Lung (tissue), 12 donors: ENCODE results near the gene ARL16. TPM values are rescaled to one million over a fixed set of nuclear protein-coding genes. Genes with fewer than 3 reads are reported as not detected.

Experiments used
- ATAC-seq: fragments of 200-7000 bp; cut with Tn5 transposase; one replicate; pipeline ENCODE4 v1.9.1; 2020; ENCODE audit warnings: moderate number of reproducible peaks; ENCODE audit not compliant: insufficient read depth, low FRiP score
- DNase-seq, 3 donors: peaks; one replicate each; pipeline ENCODE4 v3.0.0-alpha.2; 2013 to 2017
- H3K27ac ChIP-seq, 2 donors: one replicate each; pipeline ENCODE4 v1.5.1; 2013; ENCODE audit warnings: mild to moderate bottlenecking in 2 of 2, moderate library complexity in 2 of 2, control low read depth in 1 of 2, inconsistent platforms in 1 of 2, low read depth in 1 of 2, low read length in 1 of 2
- H3K27me3 ChIP-seq, 3 donors: one replicate each; pipeline ENCODE4 v1.5.1; 2013; ENCODE audit warnings: low read length in 2 of 3; ENCODE audit not compliant: control insufficient read depth in 3 of 3, insufficient read depth in 3 of 3
- H3K36me3 ChIP-seq, 4 donors: one replicate each; pipeline ENCODE4 v1.5.1; 2013; ENCODE audit warnings: low read length in 4 of 4, mild to moderate bottlenecking in 1 of 4, moderate library complexity in 1 of 4; ENCODE audit not compliant: control insufficient read depth in 4 of 4, insufficient read depth in 4 of 4
- H3K4me1 ChIP-seq, 5 donors: one replicate each; pipeline ENCODE4 v1.5.1; 2013; ENCODE audit warnings: low read length in 5 of 5, mild to moderate bottlenecking in 2 of 5, moderate library complexity in 1 of 5; ENCODE audit not compliant: control insufficient read depth in 5 of 5, insufficient read depth in 5 of 5
- H3K4me3 ChIP-seq: one replicate; pipeline ENCODE4 v1.5.1; 2013; ENCODE audit warnings: mild to moderate bottlenecking, control low read depth, moderate library complexity
- H3K9ac ChIP-seq, 2 donors: one replicate each; pipeline ENCODE4 v1.5.1; 2013; ENCODE audit warnings: low read length in 2 of 2, control low read depth in 1 of 2; ENCODE audit not compliant: insufficient read depth in 1 of 2
- H3K9me3 ChIP-seq, 4 donors: one replicate each; pipeline ENCODE4 v1.5.1; 2013; ENCODE audit warnings: low read length in 3 of 4, mild to moderate bottlenecking in 1 of 4, moderate library complexity in 1 of 4; ENCODE audit not compliant: control insufficient read depth in 4 of 4, insufficient read depth in 3 of 4
- CTCF ChIP-seq: IDR thresholded peaks from 2 replicates; pipeline ENCODE4 v1.5.1; 2012; ENCODE audit warnings: mild to moderate bottlenecking; ENCODE audit errors: control extremely low read depth, extremely low read depth
- WGBS, 2 donors: extraction: QIAGEN DNeasy Blood & Tissue Kit; methylation state at CpG; one replicate each; pipeline ENCODE4 v1.1.7; 2013; 5-methylcytosine and 5-hydroxymethylcytosine counted together
- polyA plus RNA-seq, 2 donors: library from polyadenylated mRNA; stranded (reverse); fragments of 200-250 nt; gene quantifications; one replicate each; pipeline ENCODE4 v1.2.1, GENCODE V29; 2013
- total RNA-seq, 2 donors: library from RNA; depleted of rRNA in 1 of 2; stranded (reverse); fragments of >200 nt in 1 of 2; gene quantifications; one replicate each; pipeline ENCODE4 v1.2.1, GENCODE V29; 2014 to 2021
- donor health status: control.
- donor health status: control.
- donor health status: Bipolar disorder and iron deficiency.
- donor health status: healthy.
- donor health status: DM: yes; HTN: yes; CAD: no.

The ARL16 gene
- total and polyA plus RNA-seq, 4 donors: 27.4 to 59.5 (median 29.8) TPM

GRCh38 chr17:81640011-81640410 is 43.6 kb downstream of the ARL16 start:
- no peak for ATAC-seq
- no peaks in the 10 kb centered on the region for H3K27me3 ChIP-seq

GRCh38 chr17:81638683-81639082 is 44.9 kb downstream of the ARL16 start:
- H3K27ac ChIP-seq: no peak overlapping the region
- H3K36me3 ChIP-seq: no peaks in the 10 kb centered on the region
- DNase-seq (no peak), ATAC-seq (no peak)
- no peaks in the 10 kb centered on the region for H3K27me3 ChIP-seq
- H3K9ac ChIP-seq: no peak overlapping the region
- no peaks in the 10 kb centered on the region for H3K9me3 ChIP-seq
- WGBS, 2 donors: 79 to 88% methylated on average over 4 of the region's 4 CpGs
- H3K4me1 ChIP-seq: peaks cover 0 to 14% (median 8%) of the 10 kb centered on the region in 5 donors
- no peak overlapping the region for H3K4me3 ChIP-seq
- TF ChIP-seq CTCF: no peak

More at GRCh38 chr17:81640011-81640410, 43.6 kb downstream of the ARL16 start:
- Histone ChIP-seq H3K36me3 (no peaks in the 10 kb centered on the region), H3K27ac (no peak overlapping the region), H3K4me3 (no peak overlapping the region), H3K9ac (no peak overlapping the region), H3K4me1 (peaks cover 0 to 14% (median 8%) of the 10 kb centered on the region in 5 donors), H3K9me3 (no peaks in the 10 kb centered on the region)
- TF ChIP-seq CTCF: no peak
- no peak for DNase-seq
- 93 to 99% methylated on average over 9 of the region's 9 CpGs for WGBS, 2 donors

GRCh38 chr17:81636505-81637288 is 46.9 kb downstream of the ARL16 start, which contains the start of the genes NPLOC4 and TSPAN10:
TSS of gene NPLOC4 (minus strand) at chr17:81637112. CDS start at chr17:81636930, 182 bp downstream.
TSS of gene TSPAN10 (plus strand) at chr17:81637196. CDS start at chr17:81642413, 5,217 bp downstream.
- WGBS, 2 donors: 0 to 1% methylated on average over 56 to 77 of the region's 77 CpGs
- Histone ChIP-seq H3K9ac (peak within 1 kb of the TSS; percentile 73 to 88), H3K27me3 (no peaks in the 10 kb centered on the region), H3K4me3 (peak within 1 kb of the TSS; percentile 86), H3K27ac (peak within 1 kb of the TSS; percentile 89 to 96), H3K9me3 (no peaks in the 10 kb centered on the region), H3K4me1 (peaks cover 0 to 14% (median 8%) of the 10 kb centered on the region in 5 donors), H3K36me3 (no peaks in the 10 kb centered on the region)
- peak; percentile 91 to 93 (median 92) for DNase-seq
- ATAC-seq: peak; percentile 90
- TF ChIP-seq CTCF: no peak
